SU-DHL-6 (cell line): ENCODE data around the gene RYR2.

Experiments
- EZH2phosphoT487 ChIP-seq: fragments of 200-600 bp; sonication (generic), shearing (Covaris generic); conservative IDR thresholded peaks from 2 replicates; pipeline ENCODE4 v1.6.1; 2018; ENCODE audit warnings: mild to moderate bottlenecking, antibody characterized with exemption, low read length, moderate library complexity, mixed read lengths
- TF ChIP-seq, protein P1 (sequence below): fragments of 200-600 bp; sonication (generic); IDR thresholded peaks from one replicate; pipeline ENCODE4 v1.5.1; 2017; ENCODE audit warnings: antibody characterized with exemption, mild to moderate bottlenecking, low read length, moderate library complexity; ENCODE audit not compliant: insufficient read depth, poor library complexity, severe bottlenecking

DNA sequence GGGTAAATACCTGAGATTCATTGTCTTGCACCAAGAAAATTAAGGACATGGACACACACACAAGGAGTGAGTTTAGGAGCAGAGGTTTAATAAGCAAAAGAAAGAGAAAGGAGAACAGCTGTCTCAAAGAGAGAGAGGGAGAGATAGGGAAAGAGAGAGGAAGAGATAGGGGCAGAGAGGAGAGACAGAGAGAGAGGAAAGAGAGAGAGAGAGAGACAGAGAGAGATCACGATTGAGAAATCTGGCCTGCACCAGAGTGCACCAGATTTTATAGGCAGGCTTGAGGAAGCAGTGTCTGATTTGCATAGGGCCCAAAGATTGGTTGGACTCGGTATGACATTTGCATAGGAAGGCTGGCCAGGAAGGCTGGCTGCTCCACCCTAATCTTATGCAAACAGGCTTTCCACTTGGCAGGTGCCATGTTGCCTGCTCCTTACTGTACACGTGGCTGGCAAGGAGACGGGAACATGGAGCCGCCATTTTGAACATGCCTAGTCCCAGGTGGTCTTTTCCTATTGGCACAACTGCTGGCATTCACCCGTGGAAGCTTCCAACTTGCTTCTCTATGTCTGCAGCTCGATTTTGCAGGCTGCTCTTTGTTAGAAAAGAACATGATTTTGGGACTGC lies 428.8 kb downstream of the RYR2 start:
- TF ChIP-seq, protein P1, sequence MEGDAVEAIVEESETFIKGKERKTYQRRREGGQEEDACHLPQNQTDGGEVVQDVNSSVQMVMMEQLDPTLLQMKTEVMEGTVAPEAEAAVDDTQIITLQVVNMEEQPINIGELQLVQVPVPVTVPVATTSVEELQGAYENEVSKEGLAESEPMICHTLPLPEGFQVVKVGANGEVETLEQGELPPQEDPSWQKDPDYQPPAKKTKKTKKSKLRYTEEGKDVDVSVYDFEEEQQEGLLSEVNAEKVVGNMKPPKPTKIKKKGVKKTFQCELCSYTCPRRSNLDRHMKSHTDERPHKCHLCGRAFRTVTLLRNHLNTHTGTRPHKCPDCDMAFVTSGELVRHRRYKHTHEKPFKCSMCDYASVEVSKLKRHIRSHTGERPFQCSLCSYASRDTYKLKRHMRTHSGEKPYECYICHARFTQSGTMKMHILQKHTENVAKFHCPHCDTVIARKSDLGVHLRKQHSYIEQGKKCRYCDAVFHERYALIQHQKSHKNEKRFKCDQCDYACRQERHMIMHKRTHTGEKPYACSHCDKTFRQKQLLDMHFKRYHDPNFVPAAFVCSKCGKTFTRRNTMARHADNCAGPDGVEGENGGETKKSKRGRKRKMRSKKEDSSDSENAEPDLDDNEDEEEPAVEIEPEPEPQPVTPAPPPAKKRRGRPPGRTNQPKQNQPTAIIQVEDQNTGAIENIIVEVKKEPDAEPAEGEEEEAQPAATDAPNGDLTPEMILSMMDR, result no peak
- no peak for TF ChIP-seq EZH2phosphoT487
